Germinal center (tissue), 1 donor: ENCODE measurements around the gene FXYD2.
"Not testable (repeated sequence)": the region's sequence is repeated elsewhere in the genome, so short reads cannot be mapped to it uniquely, and the experiment has no call there.

Source experiments
- DNase-seq: peaks from one replicate; pipeline ENCODE4 v3.0.0; 2012; ENCODE audit warnings: mixed read lengths, low spot score

The FXYD2 gene

GRCh38 chr11:117824571-117825537 is at the start of gene FXYD2:
Gene FXYD2, minus strand, starts transcription at chr11:117824744. Its CDS starts 66 bp downstream, at chr11:117824678.
- DNase-seq = no peak

GRCh38 chr11:117873828-117874125 is 49.2 kb upstream of the FXYD2 start:
- no peak for DNase-seq

DNA sequence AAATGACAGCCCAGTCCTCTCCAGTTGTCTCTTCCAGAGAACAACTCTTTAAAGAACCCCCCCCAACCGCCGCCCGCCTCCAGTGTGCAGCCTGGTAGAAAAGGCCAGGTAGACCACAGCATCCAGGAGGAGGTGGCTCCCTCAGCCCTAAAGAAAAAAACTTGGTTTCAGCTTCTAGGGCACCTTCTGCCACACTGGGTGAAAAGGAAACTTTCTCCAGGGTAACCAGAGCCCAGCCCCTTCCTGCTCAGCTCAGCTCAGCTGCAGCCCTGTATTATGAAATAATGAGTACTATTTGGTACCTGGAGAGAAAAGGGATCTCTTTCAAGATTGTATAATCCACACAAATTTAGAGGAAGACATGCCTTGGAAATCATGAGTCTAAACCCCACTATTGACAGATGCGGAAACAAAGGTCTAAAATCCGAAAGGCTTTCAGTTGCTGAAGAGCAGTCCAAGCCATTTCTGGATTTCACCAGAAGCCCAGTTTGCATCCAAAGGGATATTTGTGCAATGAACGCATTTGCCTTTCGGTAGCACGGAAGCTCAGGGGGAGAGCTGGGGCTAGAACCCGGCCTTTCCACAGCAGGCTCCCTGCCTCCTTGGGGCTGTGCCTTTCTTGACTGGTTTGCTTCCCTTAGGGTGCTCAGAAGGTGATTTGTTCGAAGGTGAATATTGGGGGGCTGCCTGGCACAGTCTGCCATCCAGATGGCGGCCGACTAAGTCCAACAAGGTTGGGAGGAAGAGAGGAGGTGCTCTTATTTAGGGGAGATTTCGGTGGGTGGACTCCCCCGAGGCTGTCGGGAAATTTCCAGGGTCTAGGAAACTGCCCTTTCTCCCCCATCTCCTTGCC is 48.7 kb upstream of the FXYD2 start:
- no peak for DNase-seq

- DNase-seq = no peak
Measured at GRCh38 chr11:117872420-117872961, 47.9 kb upstream of the FXYD2 start.

DNA sequence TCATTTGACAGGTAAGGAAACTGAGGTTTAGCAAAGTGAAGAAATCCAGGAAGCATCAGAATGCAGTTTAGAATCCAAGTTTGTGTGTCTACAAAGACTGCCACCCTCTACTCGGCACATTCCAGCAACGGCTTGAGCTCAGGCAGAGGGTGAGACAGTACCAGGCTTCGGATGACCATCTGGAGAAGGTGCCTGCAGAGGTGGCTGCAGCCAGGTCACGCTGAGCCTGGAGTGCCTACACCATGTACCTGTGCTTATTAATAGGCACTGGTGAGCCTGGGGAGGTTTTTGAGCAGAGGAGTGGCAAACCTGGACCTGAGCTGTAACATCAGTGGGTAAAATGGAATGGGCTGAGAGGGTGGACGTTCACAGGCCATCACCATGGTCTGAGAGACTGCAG is 47.2 kb upstream of the FXYD2 start:
- DNase-seq = no peak

GRCh38 chr11:117871160-117871559 is 46.6 kb upstream of the FXYD2 start:
- DNase-seq = no peak

- no peak for DNase-seq
Measured at GRCh38 chr11:117870103-117870952, 45.8 kb upstream of the FXYD2 start.

GRCh38 chr11:117869604-117870003 is 45.1 kb upstream of the FXYD2 start:
- DNase-seq = no peak

DNA sequence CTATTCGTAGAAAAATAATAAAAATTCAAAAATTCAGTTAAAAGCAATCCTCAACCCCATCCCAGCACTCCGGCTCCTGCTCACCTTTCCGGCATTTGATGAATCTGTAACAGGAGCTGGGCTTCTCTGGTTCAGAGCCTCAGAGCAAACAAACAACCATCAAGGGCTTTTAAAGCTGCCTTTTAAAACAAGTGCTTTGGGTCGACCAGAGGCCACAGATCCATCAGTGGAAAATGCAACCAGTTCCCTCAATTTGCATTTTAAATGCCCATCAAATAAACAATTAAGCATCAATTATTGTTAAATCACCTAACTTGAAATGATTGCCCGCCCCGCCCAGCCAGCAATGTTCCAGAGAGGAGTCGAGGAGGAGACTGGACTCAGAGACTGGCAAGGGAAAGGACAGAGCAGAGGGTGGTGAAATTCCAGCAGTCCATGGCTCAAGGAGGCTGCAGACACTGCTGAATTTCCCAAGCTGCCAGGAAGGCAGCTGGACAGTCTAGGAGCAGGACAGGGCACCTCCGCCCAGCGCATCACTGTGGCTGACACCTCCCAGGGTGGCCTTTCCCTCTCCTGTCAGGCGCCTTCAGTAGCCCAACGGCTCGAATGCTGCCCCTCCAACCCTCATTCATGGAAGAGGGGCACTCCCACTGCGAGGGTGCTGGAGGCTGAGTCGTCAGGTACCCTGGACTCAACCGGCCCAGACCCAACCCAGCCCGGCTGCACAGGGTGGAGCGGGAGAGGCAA is 44.4 kb upstream of the FXYD2 start:
- no peak for DNase-seq

- DNase-seq = no peak
Measured at GRCh38 chr11:117868088-117868487, 43.5 kb upstream of the FXYD2 start.

DNA sequence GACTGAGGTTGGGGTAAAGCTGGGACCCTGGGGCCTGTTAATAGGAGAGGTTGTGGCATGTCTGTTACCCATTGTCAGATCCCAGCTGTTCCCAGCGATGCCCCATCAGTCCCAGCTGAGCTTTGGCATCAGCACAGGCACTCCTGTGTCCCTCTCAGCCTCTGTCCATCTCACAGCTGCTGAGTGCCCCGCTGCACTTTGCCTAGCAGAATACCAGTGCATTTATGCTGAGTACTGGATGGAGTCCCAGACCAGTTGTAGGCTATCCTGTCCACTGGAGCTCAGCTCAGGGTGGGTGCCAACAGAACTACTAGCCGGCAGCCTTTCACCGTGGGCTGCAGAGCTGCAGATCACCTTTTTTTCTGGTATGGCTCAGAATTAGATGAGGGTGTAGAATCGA is 42.0 kb upstream of the FXYD2 start:
- no peak for DNase-seq

DNA sequence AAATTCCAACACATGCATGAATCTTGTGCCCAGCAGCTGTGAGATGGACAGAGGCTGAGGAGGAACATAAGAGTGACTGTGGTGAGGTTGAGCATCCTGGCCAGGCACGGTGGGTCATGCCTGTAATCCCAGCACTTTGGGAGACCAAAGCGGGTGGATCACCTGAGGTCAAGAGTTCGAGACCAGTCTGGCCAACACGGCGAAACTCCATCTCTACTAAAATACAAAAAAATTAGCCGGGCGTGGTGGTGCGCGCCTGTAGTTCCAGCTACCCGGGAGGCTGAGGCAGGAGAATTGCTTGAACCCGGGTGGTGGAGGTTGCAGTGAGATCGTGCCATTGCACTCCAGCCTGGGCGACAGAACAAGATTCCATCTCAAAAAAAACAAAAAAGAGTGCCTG is 41.0 kb upstream of the FXYD2 start:
- DNase-seq = not testable (repeated sequence)

DNA sequence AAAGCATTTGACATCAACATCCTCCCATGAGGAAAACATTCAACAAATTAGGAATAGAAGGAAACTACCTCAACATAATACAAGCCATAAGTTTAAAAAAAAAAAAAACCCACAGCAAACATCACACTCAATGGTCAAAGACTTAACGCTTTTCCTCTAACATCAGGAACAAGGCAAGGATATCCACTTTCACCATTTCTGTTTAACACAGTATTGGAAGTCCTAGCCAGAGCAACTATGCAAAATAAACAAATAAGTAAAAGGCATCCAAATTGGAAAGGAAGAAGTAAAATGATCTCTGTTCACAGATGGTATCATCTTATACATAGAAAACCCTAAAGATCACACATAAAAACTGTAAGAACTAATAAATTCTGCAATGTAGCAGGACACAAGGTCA is 38.8 kb upstream of the FXYD2 start:
- DNase-seq = no peak

- no peak for DNase-seq
Measured at GRCh38 chr11:117862753-117863152, 38.2 kb upstream of the FXYD2 start.

DNA sequence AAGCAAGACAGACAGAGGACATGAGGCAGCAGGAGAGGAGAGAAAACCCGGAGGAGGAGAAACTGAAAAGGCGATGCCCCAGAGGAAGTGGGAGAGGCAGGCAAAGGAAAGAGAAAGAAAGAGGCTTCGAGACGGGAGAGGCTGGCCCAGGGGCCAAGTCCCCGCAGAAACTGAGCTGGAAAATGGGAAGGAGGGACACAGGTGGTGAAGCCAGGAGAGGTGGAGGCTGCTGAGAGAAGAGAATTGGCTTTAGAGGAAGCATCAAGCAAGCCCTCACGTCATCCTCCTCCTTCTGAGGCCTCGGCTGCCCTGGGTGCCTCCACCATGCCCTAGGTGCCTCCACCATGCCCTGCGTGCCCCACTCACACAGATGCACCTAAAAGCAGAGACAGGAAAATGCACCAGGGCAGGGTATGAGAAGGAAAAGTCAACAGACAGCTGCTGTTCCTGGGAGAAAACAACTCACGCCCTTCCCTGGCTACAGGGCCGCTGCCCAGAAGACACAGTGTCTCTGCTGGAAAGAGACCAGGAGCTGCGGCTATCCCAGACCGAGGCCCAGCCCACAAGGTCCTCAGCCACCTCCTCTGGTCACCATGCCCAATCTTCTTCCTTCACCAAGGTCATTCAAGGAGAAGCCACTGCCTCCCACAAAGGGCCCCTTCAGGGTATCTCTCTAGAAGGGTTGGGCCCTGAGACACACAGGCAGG is 37.6 kb upstream of the FXYD2 start:
- no peak for DNase-seq

DNA sequence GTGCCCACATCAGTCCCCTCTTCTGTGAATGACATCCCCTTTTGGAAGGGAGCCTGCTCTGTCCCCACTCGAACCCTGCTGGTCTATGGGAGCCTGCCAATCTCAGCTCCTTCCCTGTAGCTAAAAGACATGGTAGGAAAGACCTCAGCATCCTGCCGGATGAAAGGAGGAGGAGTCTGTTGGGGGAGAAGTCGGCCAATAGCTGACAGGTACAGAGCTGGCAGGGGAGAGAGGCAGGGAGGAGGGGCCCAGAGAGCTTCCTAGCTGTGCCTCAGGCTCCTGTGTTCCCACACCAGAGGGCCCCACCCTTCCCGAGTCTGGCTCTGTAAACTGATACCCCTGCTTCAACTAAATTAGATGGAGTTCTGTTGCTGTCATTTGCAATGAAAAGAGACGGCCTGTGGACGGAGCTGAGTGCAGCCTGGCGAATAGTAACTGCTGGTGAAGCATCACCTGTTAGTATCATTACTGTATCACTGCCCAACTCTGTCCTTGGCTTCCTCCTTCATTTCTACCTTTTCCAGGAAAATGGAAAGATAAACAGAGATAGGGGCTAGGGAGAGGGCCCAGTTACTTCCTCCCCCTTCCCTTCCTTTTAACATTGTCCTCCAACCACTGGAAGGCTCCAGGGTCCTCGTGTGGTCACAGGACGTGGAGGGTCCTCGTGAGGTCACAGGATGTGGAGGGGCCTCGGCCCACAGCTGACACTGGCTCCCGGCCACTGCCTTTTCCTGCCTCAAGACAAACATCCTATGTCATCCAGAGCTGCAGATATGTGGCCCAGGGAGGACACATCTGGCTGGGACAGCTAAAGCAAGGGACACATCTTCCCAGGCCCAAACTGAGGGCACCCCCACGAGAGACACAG is 36.8 kb upstream of the FXYD2 start:
- no peak for DNase-seq

GRCh38 chr11:117860139-117860538 is 35.6 kb upstream of the FXYD2 start:
- DNase-seq = no peak

- DNase-seq = no peak
Measured at GRCh38 chr11:117859488-117860112, 35.1 kb upstream of the FXYD2 start.

GRCh38 chr11:117859061-117859460 is 34.5 kb upstream of the FXYD2 start:
- no peak for DNase-seq
